LHCN-M2 (cell line): Measurements from ENCODE around the gene TMCO5A. TPM values are rescaled to one million over a fixed set of nuclear protein-coding genes. Genes with fewer than 3 reads are reported as not detected.

Experiments
- DNase-seq: peaks from one replicate; pipeline ENCODE4 v3.0.0-alpha.2; 2012; ENCODE audit warnings: low read depth
- total RNA-seq: library from RNA; depleted of rRNA; stranded (reverse); fragments of >200 nt; gene quantifications from 2 replicates; pipeline ENCODE4 v1.2.3, GENCODE V29; 2014

The TMCO5A gene
- total RNA-seq, 1 experiment from 2014 or later = not detected

GRCh38 chr15:37967788-37968187 lies 33.3 kb downstream of the TMCO5A start:
- no peak for DNase-seq

- DNase-seq = peak; percentile 35
These were observed 39.4 kb downstream of the TMCO5A start for GRCh38 chr15:37973856-37974255.

- no peak for DNase-seq
These were observed 43.8 kb downstream of the TMCO5A start for GRCh38 chr15:37978231-37978630.

GRCh38 chr15:37979671-37980409 lies 45.4 kb downstream of the TMCO5A start:
- DNase-seq = no peak

GRCh38 chr15:37981201-37981600 lies 46.8 kb downstream of the TMCO5A start:
- no peak for DNase-seq

GRCh38 chr15:37981775-37982174 lies 47.3 kb downstream of the TMCO5A start:
- peak; percentile 88 for DNase-seq

- no peak for DNase-seq
These were observed 49.9 kb downstream of the TMCO5A start for GRCh38 chr15:37984368-37984767.

GRCh38 chr15:37995461-37996347 lies 61.3 kb downstream of the TMCO5A start:
- DNase-seq = peak; percentile 74
